GM10266 (cell line): Measurements from ENCODE around the gene CCDC120.

ENCODE experiments used
- DNase-seq: peaks from one replicate; pipeline ENCODE4 v3.0.0; 2012; ENCODE audit errors: extremely low spot score
- TF ChIP-seq, protein P1 (sequence below): IDR thresholded peaks from 2 replicates; pipeline ENCODE4 v1.5.1; 2012; ENCODE audit warnings: mild to moderate bottlenecking, low read depth; ENCODE audit not compliant: control insufficient read depth, insufficient read depth; ENCODE audit errors: missing control alignments

CCDC120 gene

DNA sequence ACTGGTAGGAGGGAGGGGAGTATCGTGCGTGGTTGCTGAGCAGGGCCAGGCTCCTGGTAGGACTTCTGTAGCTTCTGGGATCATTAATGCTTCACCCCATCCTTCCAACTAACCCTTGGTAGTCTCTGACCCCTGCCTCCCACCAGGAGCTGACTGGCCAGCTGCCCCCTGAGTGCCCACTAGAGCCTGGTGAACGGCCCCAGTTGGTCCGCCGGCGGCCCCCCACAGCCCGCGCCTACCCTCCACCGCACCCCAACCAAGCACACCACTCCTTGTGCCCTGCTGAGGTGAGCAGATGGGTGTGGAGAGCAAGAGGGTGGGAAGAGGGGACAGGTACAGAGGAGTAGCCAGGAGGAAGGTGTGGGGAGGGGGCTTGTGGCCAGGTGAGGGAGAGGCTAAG, 4.9 kb downstream of the CCDC120 start:
- no peak for DNase-seq
- TF ChIP-seq, protein P1, sequence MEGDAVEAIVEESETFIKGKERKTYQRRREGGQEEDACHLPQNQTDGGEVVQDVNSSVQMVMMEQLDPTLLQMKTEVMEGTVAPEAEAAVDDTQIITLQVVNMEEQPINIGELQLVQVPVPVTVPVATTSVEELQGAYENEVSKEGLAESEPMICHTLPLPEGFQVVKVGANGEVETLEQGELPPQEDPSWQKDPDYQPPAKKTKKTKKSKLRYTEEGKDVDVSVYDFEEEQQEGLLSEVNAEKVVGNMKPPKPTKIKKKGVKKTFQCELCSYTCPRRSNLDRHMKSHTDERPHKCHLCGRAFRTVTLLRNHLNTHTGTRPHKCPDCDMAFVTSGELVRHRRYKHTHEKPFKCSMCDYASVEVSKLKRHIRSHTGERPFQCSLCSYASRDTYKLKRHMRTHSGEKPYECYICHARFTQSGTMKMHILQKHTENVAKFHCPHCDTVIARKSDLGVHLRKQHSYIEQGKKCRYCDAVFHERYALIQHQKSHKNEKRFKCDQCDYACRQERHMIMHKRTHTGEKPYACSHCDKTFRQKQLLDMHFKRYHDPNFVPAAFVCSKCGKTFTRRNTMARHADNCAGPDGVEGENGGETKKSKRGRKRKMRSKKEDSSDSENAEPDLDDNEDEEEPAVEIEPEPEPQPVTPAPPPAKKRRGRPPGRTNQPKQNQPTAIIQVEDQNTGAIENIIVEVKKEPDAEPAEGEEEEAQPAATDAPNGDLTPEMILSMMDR, result no peak

DNA sequence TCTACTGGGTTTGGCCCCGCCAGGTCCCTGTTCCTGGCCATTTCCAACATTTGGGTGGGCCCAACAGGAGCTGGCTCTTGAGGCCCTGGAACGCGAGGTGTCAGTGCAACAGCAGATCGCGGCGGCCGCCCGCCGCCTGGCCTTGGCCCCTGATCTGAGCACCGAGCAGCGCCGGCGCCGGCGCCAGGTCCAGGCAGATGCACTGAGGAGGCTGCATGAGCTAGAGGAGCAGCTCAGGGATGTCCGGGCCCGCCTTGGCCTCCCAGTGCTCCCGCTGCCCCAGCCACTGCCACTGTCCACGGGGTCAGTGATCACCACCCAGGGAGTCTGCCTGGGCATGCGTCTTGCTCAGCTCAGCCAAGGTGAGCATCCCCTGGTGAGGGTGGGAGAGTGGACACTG, 5.5 kb downstream of the CCDC120 start:
- TF ChIP-seq, protein P1, result no peak
- DNase-seq, result no peak

DNA sequence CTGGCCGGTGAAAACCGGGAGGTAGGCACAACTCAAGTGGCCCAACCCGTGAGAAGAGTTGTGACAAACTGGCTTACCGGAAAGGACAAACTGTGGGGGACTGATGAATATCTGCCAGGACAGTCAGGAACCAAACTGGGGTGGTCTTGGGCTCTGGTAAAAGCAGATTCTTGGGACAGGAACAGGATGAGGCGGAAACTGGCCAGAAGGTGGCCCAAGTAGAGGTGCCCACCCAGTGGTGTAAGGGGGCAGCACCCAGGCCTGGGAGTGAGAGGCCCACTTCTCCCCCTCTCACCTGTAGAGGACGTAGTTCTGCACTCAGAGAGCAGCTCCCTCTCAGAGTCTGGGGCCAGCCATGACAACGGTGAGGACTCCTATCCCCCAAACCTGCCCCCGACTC, 5.9 kb downstream of the CCDC120 start:
- TF ChIP-seq, protein P1, result no peak
- DNase-seq, result no peak

DNA sequence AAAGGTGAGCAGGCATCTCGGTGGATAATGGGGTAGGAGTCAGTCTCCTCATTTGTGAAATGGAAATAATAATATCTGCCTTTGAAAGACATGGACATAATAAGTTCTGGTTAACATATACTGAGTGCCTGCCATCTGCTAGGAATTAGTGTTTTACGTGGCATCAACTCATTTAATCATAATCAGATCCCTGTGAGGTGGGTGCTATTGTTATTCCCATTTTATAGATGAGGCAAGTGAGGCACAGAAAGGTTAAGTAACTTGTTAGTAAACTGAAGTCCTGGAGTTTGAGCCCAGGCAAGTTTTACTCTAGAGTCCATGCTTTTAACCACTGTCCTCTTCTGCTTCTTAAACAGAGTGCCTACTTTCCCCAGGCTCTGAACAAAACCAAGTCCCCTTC, 7.5 kb downstream of the CCDC120 start:
- TF ChIP-seq, protein P1, result no peak
- DNase-seq, result no peak

DNA sequence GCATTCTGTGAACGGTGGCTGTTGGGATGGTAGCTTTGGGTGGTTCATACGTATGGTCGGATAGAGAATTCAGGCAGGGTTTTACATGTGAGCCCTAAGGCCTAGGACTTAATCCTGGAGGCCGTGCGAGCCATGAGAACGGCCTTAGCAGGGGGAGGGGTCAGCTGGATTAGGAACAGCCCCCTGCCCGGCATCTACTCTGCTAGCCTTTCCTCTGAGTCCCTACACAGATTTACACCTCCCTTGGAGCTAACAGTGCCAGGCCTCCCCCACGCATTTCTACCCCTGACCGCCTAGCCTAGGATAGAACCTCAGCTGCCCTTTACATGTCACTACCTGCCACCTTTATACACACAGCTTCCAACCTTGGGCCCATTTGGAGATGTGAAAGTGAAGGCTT, 7.9 kb downstream of the CCDC120 start:
- no peak for DNase-seq
- TF ChIP-seq, protein P1, result no peak

DNA sequence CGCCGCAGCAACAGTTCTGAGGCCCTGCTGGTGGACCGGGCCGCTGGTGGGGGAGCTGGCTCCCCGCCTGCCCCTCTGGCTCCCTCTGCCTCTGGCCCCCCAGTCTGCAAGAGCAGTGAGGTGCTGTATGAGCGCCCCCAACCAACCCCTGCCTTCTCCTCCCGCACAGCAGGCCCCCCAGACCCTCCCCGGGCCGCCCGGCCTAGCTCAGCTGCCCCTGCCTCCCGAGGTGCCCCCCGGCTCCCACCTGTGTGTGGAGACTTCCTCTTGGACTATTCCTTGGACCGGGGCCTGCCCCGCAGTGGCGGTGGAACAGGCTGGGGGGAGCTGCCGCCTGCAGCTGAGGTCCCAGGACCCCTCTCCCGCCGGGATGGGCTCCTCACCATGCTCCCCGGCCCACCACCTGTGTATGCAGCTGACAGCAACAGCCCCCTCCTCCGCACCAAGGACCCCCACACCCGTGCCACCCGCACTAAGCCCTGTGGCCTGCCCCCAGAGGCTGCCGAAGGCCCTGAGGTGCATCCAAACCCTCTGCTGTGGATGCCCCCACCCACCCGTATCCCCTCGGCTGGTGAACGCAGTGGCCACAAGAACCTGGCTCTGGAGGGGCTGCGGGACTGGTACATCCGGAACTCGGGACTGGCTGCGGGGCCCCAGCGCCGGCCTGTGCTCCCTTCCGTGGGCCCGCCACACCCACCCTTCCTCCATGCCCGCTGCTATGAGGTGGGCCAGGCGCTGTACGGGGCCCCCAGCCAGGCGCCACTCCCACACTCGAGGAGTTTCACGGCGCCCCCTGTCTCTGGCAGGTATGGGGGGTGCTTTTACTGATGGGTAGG, 8.7 kb downstream of the CCDC120 start:
- TF ChIP-seq, protein P1, result no peak
- no peak for DNase-seq

DNA sequence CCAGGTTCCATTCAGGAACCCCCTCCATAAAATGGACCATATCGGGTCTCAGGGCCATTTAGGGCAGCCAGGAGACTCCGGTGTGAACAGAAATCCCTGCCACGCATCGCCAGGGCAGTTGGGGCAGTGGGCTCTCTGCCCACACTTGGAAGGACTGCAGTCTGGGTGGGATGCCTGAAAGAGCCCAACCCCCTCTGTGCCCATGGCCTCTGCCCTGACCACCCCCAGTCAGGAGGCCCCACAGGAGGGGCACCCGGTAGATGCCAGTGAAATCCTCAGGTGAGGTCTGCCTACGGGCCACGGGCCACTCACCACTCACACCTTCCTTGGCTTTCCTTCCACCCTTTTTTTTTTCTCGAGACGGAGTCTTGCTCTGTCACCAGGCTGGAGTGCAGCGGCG, 10.2 kb downstream of the CCDC120 start:
- no peak for DNase-seq
- TF ChIP-seq, protein P1, result no peak
